HAP-1 (cell line): Measurements from ENCODE around the gene BLVRA.
A peak's percentile ranks its signal among the peaks of the same experiment; 100 is the strongest.
"Not testable (repeated sequence)": the region's sequence is repeated elsewhere in the genome, so short reads cannot be mapped to it uniquely, and the experiment has no call there.

ENCODE experiments used
- DNase-seq, 2 experiments: peaks; one replicate each; pipeline ENCODE4 v3.0.0-alpha.2; 2016 to 2020; ENCODE audit warnings: low spot score in 2 of 2
- H3K27me3 ChIP-seq: fragments of 250-450 bp; sonication (Bioruptor Pico); 2 replicates; pipeline ENCODE4 v1.5.1; 2020; ENCODE audit warnings: low read depth, mild to moderate bottlenecking, moderate library complexity
- H3K36me3 ChIP-seq: fragments of 250-450 bp; sonication (Bioruptor Pico); replicated peaks from 2 replicates; pipeline ENCODE4 v1.5.1; 2020; ENCODE audit warnings: mild to moderate bottlenecking
- H3K4me1 ChIP-seq: fragments of 250-450 bp; sonication (Bioruptor Pico); 2 replicates; pipeline ENCODE4 v1.5.1; 2020; ENCODE audit warnings: mild to moderate bottlenecking
- H3K4me3 ChIP-seq: fragments of 250-450 bp; sonication (Bioruptor Pico); 2 replicates; pipeline ENCODE4 v1.5.1; 2020; ENCODE audit warnings: mild to moderate bottlenecking, moderate library complexity
- H3K9me3 ChIP-seq: fragments of 250-450 bp; sonication (Bioruptor Pico); 2 replicates; pipeline ENCODE4 v1.5.1; 2020; ENCODE audit warnings: mild to moderate bottlenecking, moderate library complexity
- in situ Hi-C: fragments of 300-500 bp; cut with MboI; formaldehyde crosslinking; loops from 3 replicates; pipeline ENCODE4 v1.14.3; 2020; ENCODE audit warnings: low sequenced_read_pairs, inconsistent platforms, mixed read lengths

The BLVRA gene

GRCh38 chr7:43768887-43769272 is 10.4 kb downstream of the BLVRA start:
- Histone ChIP-seq H3K36me3 (peaks cover 11% of the 10 kb centered on the region), H3K27me3 (no peaks in the 10 kb centered on the region), H3K4me1 (peaks cover 18% of the 10 kb centered on the region), H3K9me3 (no peaks in the 10 kb centered on the region), H3K4me3 (no peak overlapping the region)
- in situ Hi-C loops, result no loop called here
- no peak for DNase-seq

- H3K4me1 ChIP-seq, result peaks cover 14% of the 10 kb centered on the region
- H3K36me3 ChIP-seq, result peaks cover 11% of the 10 kb centered on the region
Observed at GRCh38 chr7:43769281-43769680, 10.8 kb downstream of the BLVRA start.

GRCh38 chr7:43769791-43770465 is 11.4 kb downstream of the BLVRA start:
- no peak for DNase-seq
- Histone ChIP-seq H3K36me3 (peaks cover 11% of the 10 kb centered on the region), H3K9me3 (no peaks in the 10 kb centered on the region), H3K4me1 (peaks cover 9% of the 10 kb centered on the region), H3K4me3 (no peak overlapping the region), H3K27me3 (no peaks in the 10 kb centered on the region)
- in situ Hi-C loops, result no loop called here

More at GRCh38 chr7:43769281-43769680, 10.8 kb downstream of the BLVRA start:
- no peaks in the 10 kb centered on the region for H3K27me3 ChIP-seq
- H3K4me3 ChIP-seq, result no peak overlapping the region
- no peak for DNase-seq
- no peaks in the 10 kb centered on the region for H3K9me3 ChIP-seq
- in situ Hi-C loops, result no loop called here

GRCh38 chr7:43771128-43771527 is 12.6 kb downstream of the BLVRA start:
- Histone ChIP-seq H3K9me3 (no peaks in the 10 kb centered on the region; the same call in 1 of the 2 replicates), H3K27me3 (no peaks in the 10 kb centered on the region), H3K4me1 (peaks cover 9% of the 10 kb centered on the region; the same call in 1 of the 2 replicates), H3K36me3 (peaks cover 11% of the 10 kb centered on the region), H3K4me3 (no peak overlapping the region)
- no peak for DNase-seq
- in situ Hi-C loops, result no loop called here

- Histone ChIP-seq H3K36me3 (peaks cover 11% of the 10 kb centered on the region), H3K4me3 (no peak overlapping the region), H3K4me1 (peaks cover 7% of the 10 kb centered on the region; the same call in 1 of the 2 replicates), H3K9me3 (no peaks in the 10 kb centered on the region; the same call in 1 of the 2 replicates), H3K27me3 (no peaks in the 10 kb centered on the region)
- no peak for DNase-seq
- in situ Hi-C loops, result no loop called here
Observed at GRCh38 chr7:43771573-43771972, 13.1 kb downstream of the BLVRA start.

GRCh38 chr7:43773268-43773667 is 14.8 kb downstream of the BLVRA start:
- in situ Hi-C loops, H3K4me1 ChIP-seq, H3K9me3 ChIP-seq, DNase-seq, H3K27me3 ChIP-seq, H3K4me3 ChIP-seq: not testable (repeated sequence)
- H3K36me3 ChIP-seq, result peaks cover 11% of the 10 kb centered on the region

GRCh38 chr7:43775255-43775654 is 16.8 kb downstream of the BLVRA start:
- H3K27me3 ChIP-seq, H3K9me3 ChIP-seq, DNase-seq, in situ Hi-C loops, H3K4me3 ChIP-seq: not testable (repeated sequence)
- H3K36me3 ChIP-seq, result peaks cover 11% of the 10 kb centered on the region
- peaks cover 10% of the 10 kb centered on the region for H3K4me1 ChIP-seq

GRCh38 chr7:43778293-43779044 is 20.0 kb downstream of the BLVRA start:
- DNase-seq, H3K27me3 ChIP-seq, H3K9me3 ChIP-seq, H3K36me3 ChIP-seq, in situ Hi-C loops: not testable (repeated sequence)
- Histone ChIP-seq H3K4me1 (peaks cover 10% of the 10 kb centered on the region), H3K4me3 (0 out of 2 replicates have a peak overlapping the region, but pooled peaks have one; percentile 5)

GRCh38 chr7:43779045-43779812 is 20.7 kb downstream of the BLVRA start:
- no peaks in the 10 kb centered on the region for H3K27me3 ChIP-seq
- no peaks in the 10 kb centered on the region for H3K36me3 ChIP-seq
- H3K4me3 ChIP-seq, result no peak overlapping the region
- in situ Hi-C loops, result no loop called here
- peaks cover 10% of the 10 kb centered on the region for H3K4me1 ChIP-seq
- H3K9me3 ChIP-seq, result no peaks in the 10 kb centered on the region; the same call in 1 of the 2 replicates
- no peak for DNase-seq

GRCh38 chr7:43781726-43782607 is 23.5 kb downstream of the BLVRA start:
- peaks cover 10% of the 10 kb centered on the region for H3K4me1 ChIP-seq
- in situ Hi-C loops, result no loop called here

GRCh38 chr7:43782768-43783555 is 24.5 kb downstream of the BLVRA start:
- Histone ChIP-seq H3K9me3 (no peaks in the 10 kb centered on the region), H3K36me3 (no peaks in the 10 kb centered on the region), H3K27me3 (no peaks in the 10 kb centered on the region), H3K4me1 (peaks cover 10% of the 10 kb centered on the region), H3K4me3 (no peak overlapping the region)
- in situ Hi-C loops, result no loop called here
- DNase-seq, result no peak

More at GRCh38 chr7:43781726-43782607, 23.5 kb downstream of the BLVRA start:
- H3K27me3 ChIP-seq, result no peaks in the 10 kb centered on the region
- no peak overlapping the region for H3K4me3 ChIP-seq
- H3K36me3 ChIP-seq, result no peaks in the 10 kb centered on the region
- H3K9me3 ChIP-seq, result no peaks in the 10 kb centered on the region
- DNase-seq, result no peak

GRCh38 chr7:43784030-43784584 is 25.6 kb downstream of the BLVRA start:
- Histone ChIP-seq H3K36me3 (no peaks in the 10 kb centered on the region), H3K4me3 (no peak overlapping the region), H3K4me1 (peaks cover under 1% of the 10 kb centered on the region; the same call in 1 of the 2 replicates), H3K9me3 (no peaks in the 10 kb centered on the region), H3K27me3 (no peaks in the 10 kb centered on the region)
- DNase-seq, result no peak
- in situ Hi-C loops, result no loop called here
